ENCODE data around the gene NR3C1.

Gene NR3C1

GRCh38 chr5:143251190-143251589 lies 152.3 kb downstream of the NR3C1 start:
- TF ChIP-seq ZNF70 (CRISPR knock-in tag; IDR thresholded peaks at IDR 0.05), result no peak
- TF ChIP-seq ZNF565 (CRISPR knock-in tag; conservative IDR thresholded peaks at IDR 0.05; ENCODE audit: low read depth), result no peak
- no peak for TF ChIP-seq CSRNP3 (CRISPR knock-in tag; IDR thresholded peaks at IDR 0.05)
- no peak for TF ChIP-seq RARB (CRISPR knock-in tag; IDR thresholded peaks at IDR 0.05)
- no peak for TF ChIP-seq ZFP30 (CRISPR knock-in tag; IDR thresholded peaks at IDR 0.05)
- TF ChIP-seq PPARA (CRISPR knock-in tag; IDR thresholded peaks at IDR 0.05; ENCODE audit: borderline replicate concordance), result no peak
- no peak for ATAC-seq

GRCh38 chr5:143249851-143250250 lies 153.6 kb downstream of the NR3C1 start:
- no peak for ATAC-seq
- TF ChIP-seq SNAI2 (CRISPR knock-in tag; IDR thresholded peaks at IDR 0.05), result no peak
- TF ChIP-seq ZFP3 (CRISPR knock-in tag; IDR thresholded peaks at IDR 0.05), result no peak
- no peak for TF ChIP-seq PATZ1 (CRISPR knock-in tag; IDR thresholded peaks at IDR 0.05; ENCODE audit: borderline replicate concordance)
- TF ChIP-seq ZFP30 (CRISPR knock-in tag; IDR thresholded peaks at IDR 0.05), result no peak
- no peak for TF ChIP-seq ZNF8 (CRISPR knock-in tag; IDR thresholded peaks at IDR 0.05)
- TF ChIP-seq ZNF565 (CRISPR knock-in tag; conservative IDR thresholded peaks at IDR 0.05; ENCODE audit: low read depth), result no peak
- no peak for TF ChIP-seq CSRNP3 (CRISPR knock-in tag; IDR thresholded peaks at IDR 0.05)
- no peak for TF ChIP-seq TSHZ2 (CRISPR knock-in tag; IDR thresholded peaks at IDR 0.05)
- no peak for TF ChIP-seq ESRRG (CRISPR knock-in tag; IDR thresholded peaks at IDR 0.05)
- no peak for TF ChIP-seq CSDC2 (CRISPR knock-in tag; IDR thresholded peaks at IDR 0.05)

GRCh38 chr5:143248822-143249579 lies 154.5 kb downstream of the NR3C1 start:
- no peak for ATAC-seq
- TF ChIP-seq ISL1 (CRISPR knock-in tag; IDR thresholded peaks at IDR 0.05) (peak; percentile 45; the same call in 1 of the 2 replicates), TCF4 (CRISPR knock-in tag; IDR thresholded peaks at IDR 0.05; ENCODE audit: borderline replicate concordance) (no peak), ESRRG (CRISPR knock-in tag; IDR thresholded peaks at IDR 0.05) (no peak), RARB (CRISPR knock-in tag; IDR thresholded peaks at IDR 0.05) (no peak), SNAI2 (CRISPR knock-in tag; IDR thresholded peaks at IDR 0.05) (no peak)

- TF ChIP-seq TOX (CRISPR knock-in tag; IDR thresholded peaks at IDR 0.05; ENCODE audit: borderline replicate concordance) (no peak), CSRNP3 (CRISPR knock-in tag; IDR thresholded peaks at IDR 0.05) (no peak), ESRRG (CRISPR knock-in tag; IDR thresholded peaks at IDR 0.05) (no peak), CREB5 (CRISPR knock-in tag; IDR thresholded peaks at IDR 0.05; ENCODE audit: low read depth) (no peak), PPARA (CRISPR knock-in tag; IDR thresholded peaks at IDR 0.05; ENCODE audit: borderline replicate concordance) (no peak), CSDC2 (CRISPR knock-in tag; IDR thresholded peaks at IDR 0.05) (no peak), POU6F1 (CRISPR knock-in tag; IDR thresholded peaks at IDR 0.05; ENCODE audit: borderline replicate concordance, low read depth) (no peak), ARNTL (CRISPR knock-in tag; IDR thresholded peaks at IDR 0.05; ENCODE audit: borderline replicate concordance, low read depth) (no peak), SNAI2 (CRISPR knock-in tag; IDR thresholded peaks at IDR 0.05) (no peak), ZC3H10 (CRISPR knock-in tag; IDR thresholded peaks at IDR 0.05) (no peak), ZNF8 (CRISPR knock-in tag; IDR thresholded peaks at IDR 0.05) (no peak), ZNF565 (CRISPR knock-in tag; conservative IDR thresholded peaks at IDR 0.05; ENCODE audit: low read depth) (no peak), ZFP3 (CRISPR knock-in tag; IDR thresholded peaks at IDR 0.05) (no peak)
- no peak for ATAC-seq
Measured at GRCh38 chr5:143248391-143248790, 155.1 kb downstream of the NR3C1 start.

Measured in SK-N-SH treated with all-trans-retinoic acid at 6 μM for 48 hours (cell line).